ENCODE results near the gene MAD1L1.
"Not testable (repeated sequence)": the region's sequence is repeated elsewhere in the genome, so short reads cannot be mapped to it uniquely, and the experiment has no call there.

Gene MAD1L1

GRCh38 chr7:1818575-1819258 is 414.0 kb downstream of the MAD1L1 start:
- DNase-seq: no peak

GRCh38 chr7:1817061-1817712 is 415.6 kb downstream of the MAD1L1 start:
- DNase-seq: no peak

GRCh38 chr7:1816451-1816850 is 416.3 kb downstream of the MAD1L1 start:
- not testable (repeated sequence) for DNase-seq

GRCh38 chr7:1815551-1816281 is 417.0 kb downstream of the MAD1L1 start:
- DNase-seq: not testable (repeated sequence)

- DNase-seq: no peak
Observed at GRCh38 chr7:1815051-1815481, 417.7 kb downstream of the MAD1L1 start.

GRCh38 chr7:1814089-1814811 is 418.5 kb downstream of the MAD1L1 start:
- DNase-seq: no peak

- no peak for DNase-seq
Observed at GRCh38 chr7:1813394-1814088, 419.2 kb downstream of the MAD1L1 start.

GRCh38 chr7:1812509-1813393 is 420.0 kb downstream of the MAD1L1 start:
- DNase-seq: peak in 1 of 6 experiments; percentile 13

- DNase-seq: no peak
Observed at GRCh38 chr7:1811850-1812508, 420.8 kb downstream of the MAD1L1 start.

- DNase-seq: no peak
Observed at GRCh38 chr7:1810961-1811849, 421.5 kb downstream of the MAD1L1 start.

GRCh38 chr7:1810521-1810920 is 422.2 kb downstream of the MAD1L1 start:
- DNase-seq: no peak

- DNase-seq: no peak
Observed at GRCh38 chr7:1809601-1810258, 423.0 kb downstream of the MAD1L1 start.

GRCh38 chr7:1809070-1809469 is 423.7 kb downstream of the MAD1L1 start:
- no peak for DNase-seq

- no peak for DNase-seq
Observed at GRCh38 chr7:1807821-1808600, 424.7 kb downstream of the MAD1L1 start.

- no peak for DNase-seq
Observed at GRCh38 chr7:1806354-1806753, 426.4 kb downstream of the MAD1L1 start.

- DNase-seq: no peak
Observed at GRCh38 chr7:1804310-1804709, 428.4 kb downstream of the MAD1L1 start.

GRCh38 chr7:1802899-1803298 is 429.8 kb downstream of the MAD1L1 start:
- no peak for DNase-seq

- no peak for DNase-seq
Observed at GRCh38 chr7:1800902-1801301, 431.8 kb downstream of the MAD1L1 start.
